Muscle layer of colon (tissue), 2 donors: ENCODE measurements around the gene CLIP1.
"Not testable (repeated sequence)": the region's sequence is repeated elsewhere in the genome, so short reads cannot be mapped to it uniquely, and the experiment has no call there.

Experiments used
- H3K27ac ChIP-seq: one replicate; pipeline ENCODE4 v1.7.0; 2013; ENCODE audit warnings: low read depth, mild to moderate bottlenecking, low read length, moderate library complexity
- H3K27me3 ChIP-seq, 2 donors: one replicate each; pipeline ENCODE4 v1.7.0; 2013; ENCODE audit warnings: low read length in 2 of 2, mild to moderate bottlenecking in 2 of 2; ENCODE audit not compliant: insufficient read depth in 2 of 2, control insufficient read depth in 1 of 2
- H3K36me3 ChIP-seq: one replicate; pipeline ENCODE4 v1.7.0; 2013; ENCODE audit warnings: mild to moderate bottlenecking, low read length; ENCODE audit not compliant: insufficient read depth
- H3K4me1 ChIP-seq: one replicate; pipeline ENCODE4 v1.7.0; 2013; ENCODE audit warnings: mild to moderate bottlenecking, low read length; ENCODE audit not compliant: insufficient read depth
- H3K4me3 ChIP-seq, 2 donors: one replicate each; pipeline ENCODE4 v1.7.0; 2013; ENCODE audit warnings: low read length in 2 of 2, low read depth in 1 of 2, mild to moderate bottlenecking in 1 of 2, moderate library complexity in 1 of 2
- H3K9ac ChIP-seq: one replicate; pipeline ENCODE4 v1.7.0; 2013; ENCODE audit warnings: low read length
- H3K9me3 ChIP-seq: one replicate; pipeline ENCODE4 v1.7.0; 2013; ENCODE audit warnings: mild to moderate bottlenecking, low read length
- donor health status: abdominal sarcoma.
- donor health status: Adenocarcinoma of cecum.

CLIP1 gene

GRCh38 chr12:122421821-122422729 is at the start of gene CLIP1:
Gene CLIP1, minus strand, starts transcription at chr12:122422669. Its CDS starts 42,217 bp downstream, at chr12:122380452.
- Histone ChIP-seq H3K27me3 (no peaks in the 10 kb centered on the region), H3K4me1 (peaks cover 43% of the 10 kb centered on the region), H3K9me3 (no peaks in the 10 kb centered on the region)

GRCh38 chr12:122471324-122472226 is 49.1 kb upstream of the CLIP1 start:
- Histone ChIP-seq H3K27ac (peak overlapping the region; percentile 58), H3K4me3 (peak overlapping the region in 1 of 2 donors; percentile 28), H3K27me3 (no peaks in the 10 kb centered on the region), H3K9ac (peak overlapping the region; percentile 42), H3K36me3 (peaks cover 32% of the 10 kb centered on the region), H3K9me3 (no peaks in the 10 kb centered on the region), H3K4me1 (peaks cover 6% of the 10 kb centered on the region)

More at GRCh38 chr12:122421821-122422729, at the start of gene CLIP1:
- H3K4me3 ChIP-seq, result peak within 1 kb of the TSS; percentile 77 to 84
- no peaks in the 10 kb centered on the region for H3K36me3 ChIP-seq
- peak within 1 kb of the TSS; percentile 100 for H3K27ac ChIP-seq
- peak within 1 kb of the TSS; percentile 99 for H3K9ac ChIP-seq

GRCh38 chr12:122470576-122470975 is 48.1 kb upstream of the CLIP1 start:
- not testable (repeated sequence) for H3K27ac ChIP-seq, H3K4me3 ChIP-seq, H3K4me1 ChIP-seq

GRCh38 chr12:122469856-122470255 is 47.4 kb upstream of the CLIP1 start:
- H3K4me1 ChIP-seq, H3K9me3 ChIP-seq, H3K4me3 ChIP-seq, H3K9ac ChIP-seq, H3K27ac ChIP-seq, H3K27me3 ChIP-seq: not testable (repeated sequence)
- peaks cover 15% of the 10 kb centered on the region for H3K36me3 ChIP-seq

More at GRCh38 chr12:122470576-122470975, 48.1 kb upstream of the CLIP1 start:
- not testable (repeated sequence) for H3K27me3 ChIP-seq, H3K9ac ChIP-seq, H3K9me3 ChIP-seq
- H3K36me3 ChIP-seq, result peaks cover 22% of the 10 kb centered on the region

GRCh38 chr12:122467983-122468382 is 45.5 kb upstream of the CLIP1 start:
- Histone ChIP-seq H3K4me3 (no peak overlapping the region), H3K27me3 (no peaks in the 10 kb centered on the region), H3K9me3 (no peaks in the 10 kb centered on the region), H3K4me1 (peaks cover 6% of the 10 kb centered on the region), H3K27ac (no peak overlapping the region), H3K36me3 (no peaks in the 10 kb centered on the region), H3K9ac (no peak overlapping the region)

GRCh38 chr12:122464317-122465042 is 42.0 kb upstream of the CLIP1 start:
- H3K4me3 ChIP-seq, H3K9me3 ChIP-seq, H3K27me3 ChIP-seq, H3K9ac ChIP-seq, H3K4me1 ChIP-seq, H3K36me3 ChIP-seq, H3K27ac ChIP-seq: not testable (repeated sequence)

- H3K9me3 ChIP-seq, result no peaks in the 10 kb centered on the region
- H3K4me1 ChIP-seq, result no peaks in the 10 kb centered on the region
- no peak overlapping the region for H3K9ac ChIP-seq
- no peak overlapping the region for H3K4me3 ChIP-seq
- H3K27ac ChIP-seq, result no peak overlapping the region
- H3K36me3 ChIP-seq, result no peaks in the 10 kb centered on the region
- no peaks in the 10 kb centered on the region for H3K27me3 ChIP-seq
Observed at GRCh38 chr12:122460641-122461040, 38.2 kb upstream of the CLIP1 start.

GRCh38 chr12:122460061-122460460 is 37.6 kb upstream of the CLIP1 start:
- H3K4me3 ChIP-seq, result no peak overlapping the region

GRCh38 chr12:122459211-122459610 is 36.7 kb upstream of the CLIP1 start:
- H3K9me3 ChIP-seq, result no peaks in the 10 kb centered on the region
- H3K27ac ChIP-seq, result no peak overlapping the region
- no peaks in the 10 kb centered on the region for H3K36me3 ChIP-seq
- no peak overlapping the region for H3K4me3 ChIP-seq
- no peak overlapping the region for H3K9ac ChIP-seq
- H3K27me3 ChIP-seq, result no peaks in the 10 kb centered on the region
- H3K4me1 ChIP-seq, result no peaks in the 10 kb centered on the region

More at GRCh38 chr12:122460061-122460460, 37.6 kb upstream of the CLIP1 start:
- Histone ChIP-seq H3K27ac (no peak overlapping the region), H3K36me3 (no peaks in the 10 kb centered on the region), H3K4me1 (no peaks in the 10 kb centered on the region), H3K9me3 (no peaks in the 10 kb centered on the region), H3K27me3 (no peaks in the 10 kb centered on the region), H3K9ac (no peak overlapping the region)

GRCh38 chr12:122458105-122459035 is 35.9 kb upstream of the CLIP1 start:
- Histone ChIP-seq H3K36me3 (no peaks in the 10 kb centered on the region), H3K4me1 (no peaks in the 10 kb centered on the region), H3K27me3 (no peaks in the 10 kb centered on the region), H3K4me3 (no peak overlapping the region), H3K9ac (no peak overlapping the region), H3K9me3 (no peaks in the 10 kb centered on the region), H3K27ac (no peak overlapping the region)
